AG09319 (cell line): ENCODE data around the gene DZIP1.
"Not testable (repeated sequence)": the region's sequence is repeated elsewhere in the genome, so short reads cannot be mapped to it uniquely, and the experiment has no call there.

ENCODE experiments used
- DNase-seq: peaks from one replicate; pipeline ENCODE4 v3.0.0-alpha.2; 2010; ENCODE audit warnings: low read depth; ENCODE audit errors: extremely low read depth
- TF ChIP-seq, protein P1 (sequence below): IDR thresholded peaks from 2 replicates; pipeline ENCODE4 v1.5.1; 2011; ENCODE audit warnings: low read depth, mild to moderate bottlenecking, inconsistent platforms, low read length, moderate library complexity

The DZIP1 gene

DNA sequence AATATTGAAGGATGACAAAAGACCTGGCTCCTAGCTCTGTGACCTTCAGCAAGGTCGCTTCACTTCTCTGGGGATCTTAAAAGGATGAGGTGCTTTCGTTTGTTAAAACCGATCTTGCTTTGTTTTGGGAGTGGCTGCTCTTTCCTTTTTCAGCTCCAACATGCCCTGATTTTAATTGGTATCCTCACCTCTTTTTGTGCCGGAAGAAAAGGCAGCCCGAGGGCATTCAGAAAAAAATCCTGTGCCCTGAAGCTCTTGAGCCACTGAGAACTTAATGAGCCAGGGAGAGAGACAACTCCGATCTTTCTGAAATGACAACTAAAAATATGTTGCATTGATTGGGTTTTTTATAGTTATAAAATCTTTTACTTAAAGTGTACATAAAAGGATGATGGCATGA lies 72.6 kb downstream of the DZIP1 start:
- TF ChIP-seq, protein P1, sequence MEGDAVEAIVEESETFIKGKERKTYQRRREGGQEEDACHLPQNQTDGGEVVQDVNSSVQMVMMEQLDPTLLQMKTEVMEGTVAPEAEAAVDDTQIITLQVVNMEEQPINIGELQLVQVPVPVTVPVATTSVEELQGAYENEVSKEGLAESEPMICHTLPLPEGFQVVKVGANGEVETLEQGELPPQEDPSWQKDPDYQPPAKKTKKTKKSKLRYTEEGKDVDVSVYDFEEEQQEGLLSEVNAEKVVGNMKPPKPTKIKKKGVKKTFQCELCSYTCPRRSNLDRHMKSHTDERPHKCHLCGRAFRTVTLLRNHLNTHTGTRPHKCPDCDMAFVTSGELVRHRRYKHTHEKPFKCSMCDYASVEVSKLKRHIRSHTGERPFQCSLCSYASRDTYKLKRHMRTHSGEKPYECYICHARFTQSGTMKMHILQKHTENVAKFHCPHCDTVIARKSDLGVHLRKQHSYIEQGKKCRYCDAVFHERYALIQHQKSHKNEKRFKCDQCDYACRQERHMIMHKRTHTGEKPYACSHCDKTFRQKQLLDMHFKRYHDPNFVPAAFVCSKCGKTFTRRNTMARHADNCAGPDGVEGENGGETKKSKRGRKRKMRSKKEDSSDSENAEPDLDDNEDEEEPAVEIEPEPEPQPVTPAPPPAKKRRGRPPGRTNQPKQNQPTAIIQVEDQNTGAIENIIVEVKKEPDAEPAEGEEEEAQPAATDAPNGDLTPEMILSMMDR: no peak
- no peak for DNase-seq

DNA sequence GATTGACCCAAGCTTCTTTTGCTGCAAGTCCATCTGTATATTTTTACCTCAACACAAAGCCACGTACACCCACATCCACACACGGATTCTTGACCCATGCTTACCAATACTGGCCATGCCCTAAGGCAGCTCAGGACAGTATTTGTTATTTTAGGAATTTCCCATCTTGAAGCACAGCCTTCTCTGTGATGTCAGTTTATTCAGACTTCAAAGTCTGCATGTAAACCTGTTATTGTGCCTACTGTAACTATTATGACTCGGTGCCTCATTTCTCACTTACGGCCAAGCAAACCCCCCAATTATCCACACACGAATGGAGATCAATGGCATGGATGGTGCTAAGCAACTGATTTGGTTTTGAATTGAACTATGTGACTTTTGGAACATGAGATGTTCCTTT lies 74.5 kb downstream of the DZIP1 start:
- no peak for DNase-seq

DNA sequence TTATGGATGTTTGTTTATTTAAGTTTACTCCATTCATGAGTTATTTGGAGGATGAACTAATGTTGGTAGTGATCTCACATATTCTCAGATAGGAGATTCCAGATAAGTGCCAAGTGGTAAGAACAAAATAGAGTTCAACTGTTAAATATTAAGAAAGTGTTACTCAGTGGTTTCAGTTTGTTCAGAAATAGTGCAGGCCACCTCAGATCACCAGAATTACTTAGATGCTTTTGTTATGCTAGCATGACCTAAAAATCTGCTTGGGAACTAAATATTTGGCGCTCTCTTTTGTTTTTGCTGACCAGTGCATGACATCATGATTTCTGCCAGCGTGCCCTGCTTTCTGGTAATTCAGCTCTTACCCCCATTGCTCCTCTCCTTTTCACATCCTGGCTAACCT lies 76.4 kb downstream of the DZIP1 start:
- TF ChIP-seq, protein P1: no peak

More for the DNA sequence above, 74.5 kb downstream of the DZIP1 start:
- TF ChIP-seq, protein P1: no peak

DNA sequence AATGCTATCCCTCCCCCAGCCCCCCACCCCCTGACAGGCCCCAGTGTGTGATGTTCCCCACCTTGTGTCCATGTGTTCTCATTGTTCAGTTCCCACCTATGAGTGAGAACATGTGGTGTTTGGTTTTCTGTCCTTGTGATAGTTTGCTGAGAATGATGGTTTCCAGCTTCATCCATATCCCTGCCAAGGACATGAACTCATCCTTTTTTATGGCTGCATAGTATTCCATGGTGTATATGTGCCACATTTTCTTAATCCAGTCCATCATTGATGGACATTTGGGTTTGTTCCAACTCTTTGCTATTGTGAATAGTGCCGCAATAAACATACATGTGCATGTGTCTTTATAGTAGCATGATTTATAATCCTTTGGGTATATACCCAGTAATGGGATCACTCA lies 78.7 kb downstream of the DZIP1 start:
- DNase-seq: not testable (repeated sequence)

More for the DNA sequence above, 76.4 kb downstream of the DZIP1 start:
- no peak for DNase-seq

DNA sequence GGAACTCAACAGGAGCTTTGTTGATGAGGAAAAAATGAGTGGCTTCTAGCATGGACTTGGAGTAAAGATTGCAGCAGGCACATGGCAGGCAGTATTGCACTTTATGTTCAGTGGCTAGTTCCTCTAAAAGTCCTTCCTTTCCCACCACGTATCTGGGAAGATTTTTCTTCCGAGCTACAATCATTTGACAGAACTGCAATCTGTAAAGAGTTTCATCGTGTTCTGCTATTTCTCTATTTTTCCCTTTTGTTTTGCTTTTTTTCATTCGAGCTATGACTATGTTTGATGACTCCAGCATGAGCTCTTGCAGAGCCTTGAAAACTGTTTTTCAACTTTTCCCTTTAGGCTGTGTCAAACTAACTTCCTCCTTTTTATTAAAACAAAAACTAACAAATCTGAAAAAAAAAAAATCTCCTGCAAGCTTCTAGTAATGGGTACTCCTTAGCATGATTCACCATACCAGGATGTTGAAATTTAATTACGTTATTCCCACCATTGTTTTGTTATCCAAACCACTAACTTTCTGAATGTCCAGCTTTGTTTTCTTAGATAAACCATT lies 79.7 kb downstream of the DZIP1 start:
- TF ChIP-seq, protein P1: no peak
- DNase-seq: no peak

DNA sequence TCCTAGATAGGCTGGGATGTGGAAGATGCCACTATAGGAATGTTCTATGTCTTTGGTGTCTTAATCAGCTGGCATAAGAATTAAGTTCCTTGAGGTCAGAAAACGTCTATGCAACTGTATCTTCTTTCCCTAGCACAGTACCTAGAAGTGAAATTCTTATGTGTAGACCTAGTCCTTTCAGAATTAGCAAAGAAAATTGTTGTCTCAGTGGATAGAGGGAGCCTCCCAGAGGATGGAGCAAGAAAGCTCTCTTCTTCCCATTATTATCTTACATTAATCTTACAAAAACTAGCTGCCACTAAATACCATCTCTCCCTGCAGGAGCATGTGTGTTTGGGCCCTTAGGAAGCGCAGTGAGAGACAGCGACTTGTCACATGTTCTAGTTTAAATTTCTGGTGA lies 80.4 kb downstream of the DZIP1 start:
- DNase-seq: no peak
- TF ChIP-seq, protein P1: no peak

DNA sequence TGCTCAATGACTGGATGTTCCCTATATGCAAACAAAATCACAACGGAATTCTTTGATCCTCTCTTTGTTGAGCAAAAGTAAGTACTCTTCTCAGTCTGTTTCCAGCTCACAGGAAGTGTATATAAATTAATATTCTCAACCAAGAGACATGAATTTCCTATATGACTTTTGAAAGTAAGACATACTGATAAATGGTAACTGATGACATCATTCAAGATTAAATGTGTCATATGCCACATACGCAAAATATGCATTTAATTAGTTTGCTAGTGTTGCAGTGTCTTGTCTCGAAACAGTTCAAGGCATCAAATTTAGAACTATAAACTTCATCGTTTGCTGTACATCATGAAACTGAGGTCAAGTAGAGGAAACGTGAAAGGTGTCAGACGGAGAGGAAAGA lies 84.1 kb downstream of the DZIP1 start:
- DNase-seq: no peak
- TF ChIP-seq, protein P1: no peak

DNA sequence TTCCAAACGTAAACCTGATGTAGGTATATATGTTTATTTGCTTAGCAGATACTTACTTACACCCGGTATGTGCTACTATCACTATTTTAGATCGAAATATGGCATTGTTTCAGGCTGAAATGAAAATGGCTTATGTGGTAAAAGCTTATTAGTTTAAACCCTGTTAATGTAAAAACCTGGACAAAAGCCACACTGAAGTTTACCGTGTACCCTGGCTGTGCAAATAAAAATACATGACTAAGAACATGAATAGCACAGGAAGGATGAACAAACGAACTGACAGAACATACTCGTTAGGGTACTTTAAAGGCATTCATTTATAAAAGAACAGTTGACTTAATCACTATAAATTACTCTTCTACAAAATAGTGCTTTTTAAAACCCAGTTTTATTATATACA lies 85.4 kb downstream of the DZIP1 start:
- TF ChIP-seq, protein P1: no peak
- DNase-seq: no peak
